A549 treated with AZD9567 at 1 μM for 4 hours (cell line): ENCODE measurements around the gene MAP1LC3B. TPM values are rescaled to one million over a fixed set of nuclear protein-coding genes. Genes with fewer than 3 reads are reported as not detected.

Experiments used
- total RNA-seq: library from RNA; stranded (reverse); fragments of 200-300 nt; extraction: Qiagen RNA extraction; gene quantifications from 5 replicates; pipeline ENCODE4 v1.2.3, GENCODE V29; 2022; ENCODE audit not compliant: insufficient read depth

MAP1LC3B gene
- total RNA-seq: 79.7 to 106 TPM (median 86.6 TPM) in 5 replicates

GRCh38 chr16:87391950-87392820, at the start of gene MAP1LC3B:
MAP1LC3B (plus strand) TSS chr16:87392336; CDS start chr16:87392428, 92 bp downstream.

GRCh38 chr16:87383505-87384161, 8.5 kb upstream of the MAP1LC3B start, which contains the start of gene FBXO31:
FBXO31 (minus strand) TSS chr16:87383776; CDS start chr16:87383744, 32 bp downstream.

Other genes starting within 250 kb of the MAP1LC3B start
- gene C16orf95, start 74.9 kb upstream of the MAP1LC3B start, total RNA-seq: 6.1 to 8.0 TPM (median 7.5 TPM) in 4 of 5 replicates, not detected in the other
- 16.4 to 31.3 TPM (median 31.2 TPM) in 5 replicates for gene FBXO31, start 8.6 kb upstream of the MAP1LC3B start, total RNA-seq
- gene ZCCHC14, start 100.7 kb downstream of the MAP1LC3B start, total RNA-seq: 8.2 to 10.2 TPM (median 9.8 TPM) in 5 replicates
- 0.80 to 2.3 TPM (median 2.1 TPM) in 5 replicates for gene JPH3, start 210.2 kb downstream of the MAP1LC3B start, total RNA-seq